ENCODE results near the gene NDUFV1. TPM values are rescaled to one million over a fixed set of nuclear protein-coding genes. Genes with fewer than 3 reads are reported as not detected.

The NDUFV1 gene
- total RNA-seq, 1 experiment from 2014 or later = 321 TPM

GRCh38 chr11:67631853-67632174 is 25.1 kb downstream of the NDUFV1 start:
- H3K4me2 ChIP-seq = no peak overlapping the region
- DNase-seq = no peak
- intact Hi-C loops (cut with micrococcal nuclease; ENCODE audit: unreplicated experiment) = loop anchor here (2.0 kb wide), 1 partner anchor 49 kb away; the partner anchor contains the start of gene GSTP1
- no peak overlapping the region for H2AFZ ChIP-seq
- H3K9me2 ChIP-seq (ENCODE audit: insufficient read depth) = no peaks in the 10 kb centered on the region
- CTCF ChIA-PET = no interaction called here
- H3K36me3 ChIP-seq (ENCODE audit: low read depth) = no peaks in the 10 kb centered on the region
- H3F3A ChIP-seq (ENCODE audit: insufficient read depth, low read depth) = peaks cover 5% of the 10 kb centered on the region; the same call in 1 of the 2 replicates
- no peaks in the 10 kb centered on the region for H3K27me3 ChIP-seq (ENCODE audit: insufficient read depth, low read depth)
- H4K20me1 ChIP-seq (ENCODE audit: insufficient read depth) = no peaks in the 10 kb centered on the region
- H3K4me1 ChIP-seq (replicated peaks; ENCODE audit: insufficient read depth) = peaks cover 8% of the 10 kb centered on the region
- no peaks in the 10 kb centered on the region for H3K9me3 ChIP-seq (ENCODE audit: insufficient read depth, low read depth)
- no peak for TF ChIP-seq EZH2 (IDR thresholded peaks at IDR 0.05; ENCODE audit: low read depth)
- TF ChIP-seq, protein P1, sequence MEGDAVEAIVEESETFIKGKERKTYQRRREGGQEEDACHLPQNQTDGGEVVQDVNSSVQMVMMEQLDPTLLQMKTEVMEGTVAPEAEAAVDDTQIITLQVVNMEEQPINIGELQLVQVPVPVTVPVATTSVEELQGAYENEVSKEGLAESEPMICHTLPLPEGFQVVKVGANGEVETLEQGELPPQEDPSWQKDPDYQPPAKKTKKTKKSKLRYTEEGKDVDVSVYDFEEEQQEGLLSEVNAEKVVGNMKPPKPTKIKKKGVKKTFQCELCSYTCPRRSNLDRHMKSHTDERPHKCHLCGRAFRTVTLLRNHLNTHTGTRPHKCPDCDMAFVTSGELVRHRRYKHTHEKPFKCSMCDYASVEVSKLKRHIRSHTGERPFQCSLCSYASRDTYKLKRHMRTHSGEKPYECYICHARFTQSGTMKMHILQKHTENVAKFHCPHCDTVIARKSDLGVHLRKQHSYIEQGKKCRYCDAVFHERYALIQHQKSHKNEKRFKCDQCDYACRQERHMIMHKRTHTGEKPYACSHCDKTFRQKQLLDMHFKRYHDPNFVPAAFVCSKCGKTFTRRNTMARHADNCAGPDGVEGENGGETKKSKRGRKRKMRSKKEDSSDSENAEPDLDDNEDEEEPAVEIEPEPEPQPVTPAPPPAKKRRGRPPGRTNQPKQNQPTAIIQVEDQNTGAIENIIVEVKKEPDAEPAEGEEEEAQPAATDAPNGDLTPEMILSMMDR (conservative IDR thresholded peaks at IDR 0.05) = no peak
- H3K79me2 ChIP-seq (ENCODE audit: low read depth) = no peaks in the 10 kb centered on the region
- no peak overlapping the region for H3K27ac ChIP-seq
- no TSS peak for BruUV-seq (replicated peaks)
- no peak overlapping the region for H3K4me3 ChIP-seq
- POLR2A ChIA-PET (ENCODE audit: unreplicated experiment) = no interaction called here

GRCh38 chr11:67632175-67632981 is 25.6 kb downstream of the NDUFV1 start:
- Histone ChIP-seq H3K9me3 (ENCODE audit: insufficient read depth, low read depth) (no peaks in the 10 kb centered on the region), H3K4me3 (no peak overlapping the region), H4K20me1 (ENCODE audit: insufficient read depth) (no peaks in the 10 kb centered on the region), H3K4me2 (no peak overlapping the region), H3K27ac (no peak overlapping the region), H3K4me1 (replicated peaks; ENCODE audit: insufficient read depth) (peaks cover 8% of the 10 kb centered on the region), H3K9me2 (ENCODE audit: insufficient read depth) (no peaks in the 10 kb centered on the region), H3K36me3 (ENCODE audit: low read depth) (no peaks in the 10 kb centered on the region), H3K79me2 (ENCODE audit: low read depth) (no peaks in the 10 kb centered on the region), H3K27me3 (ENCODE audit: insufficient read depth, low read depth) (no peaks in the 10 kb centered on the region), H2AFZ (no peak overlapping the region), H3F3A (ENCODE audit: insufficient read depth, low read depth) (peaks cover 10% of the 10 kb centered on the region; the same call in 1 of the 2 replicates)
- BruUV-seq (replicated peaks) = no TSS peak
- intact Hi-C loops (cut with micrococcal nuclease; ENCODE audit: unreplicated experiment) = no loop called here
- ChIA-PET CTCF (no interaction called here), POLR2A (ENCODE audit: unreplicated experiment) (no interaction called here)
- TF ChIP-seq, protein P1 (conservative IDR thresholded peaks at IDR 0.05) = no peak
- TF ChIP-seq EZH2 (IDR thresholded peaks at IDR 0.05; ENCODE audit: low read depth) = no peak
- no peak for DNase-seq

DNA sequence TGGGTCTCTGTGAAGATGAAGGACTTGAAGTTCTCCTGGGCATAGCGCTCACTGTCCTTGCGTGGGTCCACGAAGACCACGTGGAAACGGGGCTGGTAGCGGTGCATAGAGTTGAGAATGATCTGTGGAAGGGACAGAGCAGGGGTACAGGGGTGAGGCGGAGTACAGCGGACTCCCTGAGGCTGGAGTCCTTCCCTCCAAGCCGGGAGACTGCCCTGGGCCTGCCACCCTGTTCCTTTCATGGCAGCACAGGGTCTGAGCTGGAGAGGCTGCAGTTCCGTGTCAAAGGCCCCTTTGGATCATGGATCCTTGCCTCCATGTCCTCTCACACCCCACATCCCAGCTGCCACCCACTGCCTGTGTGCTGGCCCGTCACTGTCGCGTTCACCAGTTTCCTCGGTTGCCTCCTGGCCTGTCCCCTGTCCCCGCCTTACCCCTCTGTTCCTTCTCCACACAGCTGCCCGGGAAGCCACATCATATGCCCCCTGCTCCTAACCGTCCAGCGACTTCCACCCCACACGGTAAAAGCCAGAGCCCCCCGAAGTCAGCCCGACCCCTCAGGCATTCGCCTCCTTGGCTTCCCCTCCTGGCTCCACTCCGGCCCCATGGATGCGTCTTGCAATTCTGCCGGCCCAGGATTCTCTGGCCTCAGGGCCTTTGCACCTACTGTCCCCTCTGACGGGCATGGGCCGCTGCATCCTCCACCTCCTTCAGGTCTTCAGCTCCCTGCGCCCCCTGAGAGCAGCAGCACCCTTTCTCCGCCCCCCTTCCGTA is 26.4 kb downstream of the NDUFV1 start:
- H3K9me2 ChIP-seq (ENCODE audit: insufficient read depth) = no peaks in the 10 kb centered on the region
- no TSS peak for BruUV-seq (replicated peaks)
- no peak for DNase-seq
- peaks cover 8% of the 10 kb centered on the region for H3K4me1 ChIP-seq (replicated peaks; ENCODE audit: insufficient read depth)
- no peaks in the 10 kb centered on the region for H3K79me2 ChIP-seq (ENCODE audit: low read depth)
- POLR2A ChIA-PET (ENCODE audit: unreplicated experiment) = no interaction called here
- H3K4me2 ChIP-seq = no peak overlapping the region
- no peak overlapping the region for H3K27ac ChIP-seq
- TF ChIP-seq EZH2 (IDR thresholded peaks at IDR 0.05; ENCODE audit: low read depth) = no peak
- TF ChIP-seq, protein P1 (conservative IDR thresholded peaks at IDR 0.05) = no peak
- no peaks in the 10 kb centered on the region for H3K9me3 ChIP-seq (ENCODE audit: insufficient read depth, low read depth)
- H3K27me3 ChIP-seq (ENCODE audit: insufficient read depth, low read depth) = no peaks in the 10 kb centered on the region
- no peak overlapping the region for H3K4me3 ChIP-seq
- no peaks in the 10 kb centered on the region for H3K36me3 ChIP-seq (ENCODE audit: low read depth)
- no peaks in the 10 kb centered on the region for H4K20me1 ChIP-seq (ENCODE audit: insufficient read depth)
- no peak overlapping the region for H2AFZ ChIP-seq
- H3F3A ChIP-seq (ENCODE audit: insufficient read depth, low read depth) = peaks cover 10% of the 10 kb centered on the region; the same call in 1 of the 2 replicates
- intact Hi-C loops (cut with micrococcal nuclease; ENCODE audit: unreplicated experiment) = no loop called here
- CTCF ChIA-PET = no interaction called here

Measured in PC-9 (cell line).